HepG2 (cell line): Measurements from ENCODE around the gene SNX9. TPM values are rescaled to one million over a fixed set of nuclear protein-coding genes. Genes with fewer than 3 reads are reported as not detected.

Experiments used
- ATM ChIP-seq: fragments of 450-650 bp; IDR thresholded peaks from 2 replicates; pipeline ENCODE4 v1.7.1; 2017; ENCODE audit warnings: mild to moderate bottlenecking, borderline replicate concordance
- BRCA1 ChIP-seq: sonication (generic); formaldehyde crosslinking; IDR thresholded peaks from 2 replicates; pipeline ENCODE4 v1.4.0; 2020; ENCODE audit warnings: missing genetic modification reagents
- CAMTA2 ChIP-seq: sonication (generic); formaldehyde crosslinking; IDR thresholded peaks from 2 replicates; pipeline ENCODE4 v1.4.0; 2020; ENCODE audit warnings: mild to moderate bottlenecking, missing genetic modification reagents, borderline replicate concordance
- CHD2 ChIP-seq: IDR thresholded peaks from 2 replicates; pipeline ENCODE4 v1.6.1; 2011; ENCODE audit warnings: low read depth, low read length, improper control_type of control experiment
- CREB1 ChIP-seq, 2 experiments: fragments of 450-650 bp in 1 of 2; IDR thresholded peaks; 2 replicates each; pipeline ENCODE4 v1.6.1; 2016 to 2017; ENCODE audit warnings: control low read depth in 1 of 2, mild to moderate bottlenecking in 1 of 2, missing compliant biosample characterization in 1 of 2, missing genetic modification characterization in 1 of 2
- FIP1L1 ChIP-seq: fragments of 200-400 bp; formaldehyde crosslinking; IDR thresholded peaks from 2 replicates; pipeline ENCODE4 v1.6.1; 2018; ENCODE audit warnings: low read depth, mild to moderate bottlenecking, low read length, moderate library complexity, borderline replicate concordance; ENCODE audit not compliant: insufficient read depth
- GATAD2A ChIP-seq: IDR thresholded peaks from 2 replicates; pipeline ENCODE4 v1.6.1; 2016
- MAZ ChIP-seq, 2 experiments: sonication (generic) in 1 of 2; formaldehyde crosslinking in 1 of 2; IDR thresholded peaks; 2 replicates each; pipeline versions ENCODE4 v1.5.0 to v1.6.1; 2012 to 2020; ENCODE audit warnings: low read depth in 2 of 2, mild to moderate bottlenecking in 2 of 2, borderline replicate concordance in 1 of 2, improper control_type of control experiment in 1 of 2, low read length in 1 of 2, missing genetic modification reagents in 1 of 2, moderate library complexity in 1 of 2
- TGIF2 ChIP-seq: IDR thresholded peaks from 2 replicates; pipeline ENCODE4 v1.6.1; 2016; ENCODE audit warnings: control low read depth, missing compliant biosample characterization
- ZC3H4 ChIP-seq: sonication (generic); formaldehyde crosslinking; IDR thresholded peaks from 2 replicates; pipeline ENCODE4 v1.4.0; 2020; ENCODE audit warnings: missing genetic modification reagents, borderline replicate concordance
- ZMYM4 ChIP-seq: sonication (generic); formaldehyde crosslinking; IDR thresholded peaks from 2 replicates; pipeline ENCODE4 v1.8.1; 2023; ENCODE audit warnings: mild to moderate bottlenecking, missing genetic modification reagents
- ZNF563 ChIP-seq: sonication (generic); formaldehyde crosslinking; IDR thresholded peaks from 2 replicates; pipeline ENCODE4 v1.8.0; 2022; ENCODE audit warnings: mild to moderate bottlenecking, moderate library complexity, missing genetic modification reagents
- ZNF567 ChIP-seq: sonication (generic); formaldehyde crosslinking; IDR thresholded peaks from 2 replicates; pipeline ENCODE4 v1.8.1; 2023; ENCODE audit warnings: mild to moderate bottlenecking, missing genetic modification reagents, borderline replicate concordance
- ZNF724P ChIP-seq: sonication (generic); formaldehyde crosslinking; IDR thresholded peaks from 2 replicates; pipeline ENCODE4 v1.8.0; 2022; ENCODE audit warnings: missing genetic modification reagents, borderline replicate concordance
- ZSCAN22 ChIP-seq: sonication (generic); formaldehyde crosslinking; IDR thresholded peaks from 2 replicates; pipeline ENCODE4 v1.4.0; 2020; ENCODE audit warnings: mild to moderate bottlenecking, missing genetic modification reagents
- polyA plus RNA-seq, 8 experiments: library from polyadenylated mRNA; depleted of rRNA in 3 of 8; stranded (reverse) in 7 of 8; unstranded in 1 of 8; fragments of >200 nt; fragmentation: Illumina TruSeq in 4 of 8; extraction: Trizol in 4 of 8; gene quantifications; 2 replicates each; pipeline versions ENCODE4 v1.2.1 to v1.2.3, GENCODE V29; 2011 to 2016; ENCODE audit warnings: low read depth in 4 of 8, missing spikeins in 1 of 8, mixed read lengths in 1 of 8; ENCODE audit not compliant: insufficient read depth in 1 of 8
- total RNA-seq, 5 experiments: library from RNA; depleted of rRNA; stranded (reverse); fragments of >200 nt; fragmentation: Illumina TruSeq; extraction: Trizol; gene quantifications; 2 replicates each; pipeline ENCODE4 v1.2.3, GENCODE V29; 2016; ENCODE audit warnings: low read depth in 1 of 5
- TF ChIP-seq, protein P1 (sequence below): sonication (generic); formaldehyde crosslinking; IDR thresholded peaks from 2 replicates; pipeline ENCODE4; 2020; ENCODE audit warnings: missing genetic modification reagents, mild to moderate bottlenecking, borderline replicate concordance
- TF ChIP-seq, protein P2 (sequence below): sonication (generic); formaldehyde crosslinking; IDR thresholded peaks from 2 replicates; pipeline ENCODE4 v1.4.0; 2020; ENCODE audit warnings: mild to moderate bottlenecking, missing genetic modification reagents
- TF ChIP-seq, protein P3 (sequence below): sonication (generic); formaldehyde crosslinking; IDR thresholded peaks from 2 replicates; pipeline ENCODE4 v1.4.0; 2020; ENCODE audit warnings: low read depth, mild to moderate bottlenecking, missing genetic modification reagents
- TF ChIP-seq, protein P4 (sequence below): sonication (generic); formaldehyde crosslinking; IDR thresholded peaks from 2 replicates; pipeline ENCODE4 v1.5.0; 2020; ENCODE audit warnings: missing genetic modification reagents, mild to moderate bottlenecking, borderline replicate concordance
- TF ChIP-seq, protein P5 (sequence below): sonication (generic); formaldehyde crosslinking; IDR thresholded peaks from 2 replicates; pipeline ENCODE4 v1.5.0; 2020; ENCODE audit warnings: missing genetic modification reagents

SNX9 gene
- total and polyA plus RNA-seq, 2 of the 13 experiments (the other 11 are each of a cell fraction or from before 2014, with no cell fraction given) = 21.9 to 36.0 TPM

DNA sequence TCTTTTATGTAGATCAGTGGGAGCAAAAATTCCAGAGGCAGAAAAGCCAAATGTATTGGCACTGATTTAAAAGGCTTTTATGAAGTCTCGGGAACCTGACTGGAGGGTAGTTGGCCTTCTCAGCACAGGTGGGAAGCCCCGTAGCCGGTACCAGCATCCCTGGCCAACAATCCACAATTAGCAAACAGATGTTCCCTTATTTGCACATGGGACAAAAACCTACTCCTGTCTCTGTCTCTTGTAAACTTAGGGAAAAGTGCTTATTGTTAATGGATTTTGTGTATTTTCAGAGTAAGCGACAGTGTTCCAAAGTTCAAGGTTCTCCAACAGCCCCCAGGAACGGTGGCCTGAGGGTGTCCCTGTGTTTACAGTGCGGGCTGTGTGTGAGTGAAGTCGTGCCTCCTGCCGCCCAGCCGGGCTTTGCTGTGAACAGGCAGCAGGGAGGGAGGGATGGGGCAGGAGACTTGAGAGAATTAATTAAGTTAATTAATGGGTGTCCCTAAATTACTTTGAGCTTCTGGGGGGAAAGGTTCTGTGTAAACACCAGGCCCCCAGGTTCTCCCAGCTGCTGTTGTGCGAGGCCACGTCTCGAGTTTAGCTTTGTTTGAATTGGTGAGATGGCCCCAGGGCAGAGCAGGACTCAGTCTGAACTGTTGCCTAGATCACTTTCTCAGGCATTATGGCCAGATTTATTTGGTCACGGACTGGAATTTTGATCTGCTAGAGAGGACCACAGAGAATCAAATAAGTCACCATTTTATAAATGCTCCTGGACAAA, 162.5 kb downstream of the SNX9 start (continued):
- TF ChIP-seq TGIF2 (CRISPR knock-in tag) = peak; percentile 86
- TF ChIP-seq CREB1 (IDR thresholded peaks at IDR 0.05) = no peak
- TF ChIP-seq CREB1 (CRISPR knock-in tag; IDR thresholded peaks at IDR 0.05) = peak; percentile 84
- no peak for TF ChIP-seq ATM
- TF ChIP-seq, protein P1, sequence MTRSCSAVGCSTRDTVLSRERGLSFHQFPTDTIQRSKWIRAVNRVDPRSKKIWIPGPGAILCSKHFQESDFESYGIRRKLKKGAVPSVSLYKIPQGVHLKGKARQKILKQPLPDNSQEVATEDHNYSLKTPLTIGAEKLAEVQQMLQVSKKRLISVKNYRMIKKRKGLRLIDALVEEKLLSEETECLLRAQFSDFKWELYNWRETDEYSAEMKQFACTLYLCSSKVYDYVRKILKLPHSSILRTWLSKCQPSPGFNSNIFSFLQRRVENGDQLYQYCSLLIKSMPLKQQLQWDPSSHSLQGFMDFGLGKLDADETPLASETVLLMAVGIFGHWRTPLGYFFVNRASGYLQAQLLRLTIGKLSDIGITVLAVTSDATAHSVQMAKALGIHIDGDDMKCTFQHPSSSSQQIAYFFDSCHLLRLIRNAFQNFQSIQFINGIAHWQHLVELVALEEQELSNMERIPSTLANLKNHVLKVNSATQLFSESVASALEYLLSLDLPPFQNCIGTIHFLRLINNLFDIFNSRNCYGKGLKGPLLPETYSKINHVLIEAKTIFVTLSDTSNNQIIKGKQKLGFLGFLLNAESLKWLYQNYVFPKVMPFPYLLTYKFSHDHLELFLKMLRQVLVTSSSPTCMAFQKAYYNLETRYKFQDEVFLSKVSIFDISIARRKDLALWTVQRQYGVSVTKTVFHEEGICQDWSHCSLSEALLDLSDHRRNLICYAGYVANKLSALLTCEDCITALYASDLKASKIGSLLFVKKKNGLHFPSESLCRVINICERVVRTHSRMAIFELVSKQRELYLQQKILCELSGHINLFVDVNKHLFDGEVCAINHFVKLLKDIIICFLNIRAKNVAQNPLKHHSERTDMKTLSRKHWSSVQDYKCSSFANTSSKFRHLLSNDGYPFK = no peak
- TF ChIP-seq, protein P2, sequence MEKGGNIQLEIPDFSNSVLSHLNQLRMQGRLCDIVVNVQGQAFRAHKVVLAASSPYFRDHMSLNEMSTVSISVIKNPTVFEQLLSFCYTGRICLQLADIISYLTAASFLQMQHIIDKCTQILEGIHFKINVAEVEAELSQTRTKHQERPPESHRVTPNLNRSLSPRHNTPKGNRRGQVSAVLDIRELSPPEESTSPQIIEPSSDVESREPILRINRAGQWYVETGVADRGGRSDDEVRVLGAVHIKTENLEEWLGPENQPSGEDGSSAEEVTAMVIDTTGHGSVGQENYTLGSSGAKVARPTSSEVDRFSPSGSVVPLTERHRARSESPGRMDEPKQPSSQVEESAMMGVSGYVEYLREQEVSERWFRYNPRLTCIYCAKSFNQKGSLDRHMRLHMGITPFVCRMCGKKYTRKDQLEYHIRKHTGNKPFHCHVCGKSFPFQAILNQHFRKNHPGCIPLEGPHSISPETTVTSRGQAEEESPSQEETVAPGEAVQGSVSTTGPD = peak; percentile 70; the same call in 1 of the 2 replicates
- 0 out of 2 replicates have a peak, but pooled peaks have one; percentile 62 for TF ChIP-seq ZNF567 (CRISPR knock-in tag)
- TF ChIP-seq BRCA1 (CRISPR knock-in tag) = 0 out of 2 replicates have a peak, but pooled peaks have one; percentile 65
- TF ChIP-seq, protein P3, sequence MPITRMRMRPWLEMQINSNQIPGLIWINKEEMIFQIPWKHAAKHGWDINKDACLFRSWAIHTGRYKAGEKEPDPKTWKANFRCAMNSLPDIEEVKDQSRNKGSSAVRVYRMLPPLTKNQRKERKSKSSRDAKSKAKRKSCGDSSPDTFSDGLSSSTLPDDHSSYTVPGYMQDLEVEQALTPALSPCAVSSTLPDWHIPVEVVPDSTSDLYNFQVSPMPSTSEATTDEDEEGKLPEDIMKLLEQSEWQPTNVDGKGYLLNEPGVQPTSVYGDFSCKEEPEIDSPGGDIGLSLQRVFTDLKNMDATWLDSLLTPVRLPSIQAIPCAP (CRISPR knock-in tag) = no peak
- TF ChIP-seq, protein P4, sequence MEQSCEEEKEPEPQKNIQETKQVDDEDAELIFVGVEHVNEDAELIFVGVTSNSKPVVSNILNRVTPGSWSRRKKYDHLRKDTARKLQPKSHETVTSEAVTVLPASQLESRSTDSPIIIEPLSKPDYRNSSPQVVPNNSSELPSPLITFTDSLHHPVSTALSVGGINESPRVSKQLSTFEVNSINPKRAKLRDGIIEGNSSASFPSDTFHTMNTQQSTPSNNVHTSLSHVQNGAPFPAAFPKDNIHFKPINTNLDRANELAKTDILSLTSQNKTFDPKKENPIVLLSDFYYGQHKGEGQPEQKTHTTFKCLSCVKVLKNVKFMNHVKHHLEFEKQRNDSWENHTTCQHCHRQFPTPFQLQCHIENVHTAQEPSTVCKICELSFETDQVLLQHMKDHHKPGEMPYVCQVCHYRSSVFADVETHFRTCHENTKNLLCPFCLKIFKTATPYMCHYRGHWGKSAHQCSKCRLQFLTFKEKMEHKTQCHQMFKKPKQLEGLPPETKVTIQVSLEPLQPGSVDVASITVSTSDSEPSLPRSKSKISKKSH = no peak
- peak; percentile 68 for TF ChIP-seq ZMYM4 (CRISPR knock-in tag)
- peak; percentile 87 for TF ChIP-seq ZC3H4 (CRISPR knock-in tag)
- TF ChIP-seq CHD2 = no peak
- TF ChIP-seq, protein P5, sequence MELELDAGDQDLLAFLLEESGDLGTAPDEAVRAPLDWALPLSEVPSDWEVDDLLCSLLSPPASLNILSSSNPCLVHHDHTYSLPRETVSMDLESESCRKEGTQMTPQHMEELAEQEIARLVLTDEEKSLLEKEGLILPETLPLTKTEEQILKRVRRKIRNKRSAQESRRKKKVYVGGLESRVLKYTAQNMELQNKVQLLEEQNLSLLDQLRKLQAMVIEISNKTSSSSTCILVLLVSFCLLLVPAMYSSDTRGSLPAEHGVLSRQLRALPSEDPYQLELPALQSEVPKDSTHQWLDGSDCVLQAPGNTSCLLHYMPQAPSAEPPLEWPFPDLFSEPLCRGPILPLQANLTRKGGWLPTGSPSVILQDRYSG (CRISPR knock-in tag) = peak; percentile 60; the same call in 1 of the 2 replicates
- TF ChIP-seq ZNF563 (CRISPR knock-in tag) = no peak; the same call in 1 of the 2 replicates
- TF ChIP-seq ZSCAN22 (CRISPR knock-in tag) = peak; percentile 61; the same call in 1 of the 2 replicates
- TF ChIP-seq GATAD2A (CRISPR knock-in tag) = peak; percentile 98
- TF ChIP-seq CAMTA2 (CRISPR knock-in tag) = no peak
- TF ChIP-seq MAZ (IDR thresholded peaks at IDR 0.05; ENCODE audit: borderline replicate concordance, low read depth, low read length) = peak; percentile 94
- no peak; the same call in none of the 2 replicates for TF ChIP-seq MAZ (CRISPR knock-in tag; IDR thresholded peaks at IDR 0.05; ENCODE audit: low read depth)
- TF ChIP-seq FIP1L1 = no peak
- 0 out of 2 replicates have a peak, but pooled peaks have one; percentile 24 for TF ChIP-seq ZNF724P
